A673 (cell line): ENCODE data around the gene P2RY2.

Experiments used
- CTCF ChIP-seq: fragments of 300-800, 200-600 bp; sonication (generic); conservative IDR thresholded peaks from 2 replicates; pipeline ENCODE4 v1.5.1; 2017; ENCODE audit warnings: low read depth, mild to moderate bottlenecking, antibody characterized with exemption, low read length, moderate library complexity, mixed read lengths
- EZH2 ChIP-seq: fragments of 200-600 bp; sonication (generic); IDR thresholded peaks from 2 replicates; pipeline ENCODE4 v1.6.1; 2017; ENCODE audit warnings: borderline replicate concordance, low read depth, mild to moderate bottlenecking, mixed read lengths, antibody characterized with exemption, low read length; ENCODE audit not compliant: poor library complexity, severe bottlenecking

GRCh38 chr11:73198677-73199076 is 19.4 kb upstream of the P2RY2 start:
- TF ChIP-seq EZH2 (no peak), CTCF (no peak)
